ENCODE results near the gene SDK1. TPM values are rescaled to one million over a fixed set of nuclear protein-coding genes. Genes with fewer than 3 reads are reported as not detected.

The SDK1 gene
- total and polyA plus RNA-seq, 7 donors, result 0.31 to 2.4 (median 1.3) TPM

GRCh38 chr7:3370068-3370830 is 69.2 kb downstream of the SDK1 start:
- no peak overlapping the region for H3K27ac ChIP-seq
- 66 to 72% (median 68%) methylated on average over 9 of the region's 9 CpGs for WGBS, 3 donors
- no peak for TF ChIP-seq CTCF (IDR thresholded peaks at IDR 0.05)
- no peaks in the 10 kb centered on the region for H3K27me3 ChIP-seq (ENCODE audit: insufficient read depth in 3 of 3, low read length in 2 of 3)
- no peaks in the 10 kb centered on the region for H3K9me3 ChIP-seq
- no peak for DNase-seq
- no peaks in the 10 kb centered on the region for H3K4me1 ChIP-seq
- intact Hi-C loops (cut with DNase I), result no loop called here
- H3K36me3 ChIP-seq (ENCODE audit: insufficient read depth in 1 of 2, low read depth in 1 of 2), result no peaks in the 10 kb centered on the region
- H3K4me3 ChIP-seq, result no peak overlapping the region
- ATAC-seq, result peak in 1 of 4 donors; percentile 58

GRCh38 chr7:3370921-3371320 is 69.9 kb downstream of the SDK1 start:
- no peak for ATAC-seq
- 89 to 94% (median 91%) methylated on average over 7 of the region's 7 CpGs for WGBS, 3 donors

GRCh38 chr7:3371601-3372000 is 70.5 kb downstream of the SDK1 start:
- no peak overlapping the region for H3K4me3 ChIP-seq
- 61 to 68% (median 63%) methylated on average over 4 of the region's 4 CpGs for WGBS, 3 donors
- intact Hi-C loops (cut with DNase I), result no loop called here
- H3K36me3 ChIP-seq (ENCODE audit: insufficient read depth in 1 of 2, low read depth in 1 of 2), result no peaks in the 10 kb centered on the region
- H3K4me1 ChIP-seq, result no peaks in the 10 kb centered on the region
- TF ChIP-seq CTCF (IDR thresholded peaks at IDR 0.05), result no peak
- ATAC-seq (no peak), DNase-seq (no peak)
- no peaks in the 10 kb centered on the region for H3K27me3 ChIP-seq (ENCODE audit: insufficient read depth in 3 of 3, low read length in 2 of 3)
- no peaks in the 10 kb centered on the region for H3K9me3 ChIP-seq
- no peak overlapping the region for H3K27ac ChIP-seq

More at GRCh38 chr7:3370921-3371320, 69.9 kb downstream of the SDK1 start:
- Histone ChIP-seq H3K4me1 (no peaks in the 10 kb centered on the region), H3K4me3 (no peak overlapping the region), H3K27me3 (ENCODE audit: insufficient read depth in 3 of 3, low read length in 2 of 3) (no peaks in the 10 kb centered on the region), H3K27ac (no peak overlapping the region), H3K9me3 (no peaks in the 10 kb centered on the region), H3K36me3 (ENCODE audit: insufficient read depth in 1 of 2, low read depth in 1 of 2) (no peaks in the 10 kb centered on the region)
- intact Hi-C loops (cut with DNase I), result no loop called here
- no peak for DNase-seq
- TF ChIP-seq CTCF (IDR thresholded peaks at IDR 0.05), result no peak

- 58 to 69% (median 69%) methylated on average over 2 of the region's 2 CpGs for WGBS, 3 donors
Measured at GRCh38 chr7:3374239-3374638, 73.2 kb downstream of the SDK1 start.

More at GRCh38 chr7:3374239-3374638, 73.2 kb downstream of the SDK1 start:
- intact Hi-C loops (cut with DNase I), result no loop called here
- no peaks in the 10 kb centered on the region for H3K27me3 ChIP-seq (ENCODE audit: insufficient read depth in 3 of 3, low read length in 2 of 3)
- no peaks in the 10 kb centered on the region for H3K4me1 ChIP-seq
- H3K36me3 ChIP-seq (ENCODE audit: insufficient read depth in 1 of 2, low read depth in 1 of 2), result no peaks in the 10 kb centered on the region
- no peak for TF ChIP-seq CTCF (IDR thresholded peaks at IDR 0.05)
- DNase-seq (no peak), ATAC-seq (no peak)
- no peak overlapping the region for H3K27ac ChIP-seq
- H3K4me3 ChIP-seq, result no peak overlapping the region
- H3K9me3 ChIP-seq, result no peaks in the 10 kb centered on the region

Data from psoas muscle (tissue), 8 donors.